ENCODE data around the gene IGF2BP3. TPM values are rescaled to one million over a fixed set of nuclear protein-coding genes. Genes with fewer than 3 reads are reported as not detected.

Gene IGF2BP3
- total RNA-seq, 1 donor from 2014 or later: 12.4 TPM

GRCh38 chr7:23487670-23488069 lies 17.4 kb upstream of the IGF2BP3 start:
- Histone ChIP-seq H3K36me3 (ENCODE audit: control insufficient read depth, insufficient read depth, low read length) (no peaks in the 10 kb centered on the region), H3K4me3 (ENCODE audit: low read depth, low read length) (no peak overlapping the region), H3K27me3 (ENCODE audit: control insufficient read depth, insufficient read depth, low read length) (peaks cover 2% of the 10 kb centered on the region)
- FAIRE-seq: no peak
- DNase-seq (ENCODE audit: low read depth): no peak
- TF ChIP-seq, protein P1, sequence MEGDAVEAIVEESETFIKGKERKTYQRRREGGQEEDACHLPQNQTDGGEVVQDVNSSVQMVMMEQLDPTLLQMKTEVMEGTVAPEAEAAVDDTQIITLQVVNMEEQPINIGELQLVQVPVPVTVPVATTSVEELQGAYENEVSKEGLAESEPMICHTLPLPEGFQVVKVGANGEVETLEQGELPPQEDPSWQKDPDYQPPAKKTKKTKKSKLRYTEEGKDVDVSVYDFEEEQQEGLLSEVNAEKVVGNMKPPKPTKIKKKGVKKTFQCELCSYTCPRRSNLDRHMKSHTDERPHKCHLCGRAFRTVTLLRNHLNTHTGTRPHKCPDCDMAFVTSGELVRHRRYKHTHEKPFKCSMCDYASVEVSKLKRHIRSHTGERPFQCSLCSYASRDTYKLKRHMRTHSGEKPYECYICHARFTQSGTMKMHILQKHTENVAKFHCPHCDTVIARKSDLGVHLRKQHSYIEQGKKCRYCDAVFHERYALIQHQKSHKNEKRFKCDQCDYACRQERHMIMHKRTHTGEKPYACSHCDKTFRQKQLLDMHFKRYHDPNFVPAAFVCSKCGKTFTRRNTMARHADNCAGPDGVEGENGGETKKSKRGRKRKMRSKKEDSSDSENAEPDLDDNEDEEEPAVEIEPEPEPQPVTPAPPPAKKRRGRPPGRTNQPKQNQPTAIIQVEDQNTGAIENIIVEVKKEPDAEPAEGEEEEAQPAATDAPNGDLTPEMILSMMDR (IDR thresholded peaks at IDR 0.05; ENCODE audit: insufficient read depth, low read length, severe bottlenecking): no peak

DNA sequence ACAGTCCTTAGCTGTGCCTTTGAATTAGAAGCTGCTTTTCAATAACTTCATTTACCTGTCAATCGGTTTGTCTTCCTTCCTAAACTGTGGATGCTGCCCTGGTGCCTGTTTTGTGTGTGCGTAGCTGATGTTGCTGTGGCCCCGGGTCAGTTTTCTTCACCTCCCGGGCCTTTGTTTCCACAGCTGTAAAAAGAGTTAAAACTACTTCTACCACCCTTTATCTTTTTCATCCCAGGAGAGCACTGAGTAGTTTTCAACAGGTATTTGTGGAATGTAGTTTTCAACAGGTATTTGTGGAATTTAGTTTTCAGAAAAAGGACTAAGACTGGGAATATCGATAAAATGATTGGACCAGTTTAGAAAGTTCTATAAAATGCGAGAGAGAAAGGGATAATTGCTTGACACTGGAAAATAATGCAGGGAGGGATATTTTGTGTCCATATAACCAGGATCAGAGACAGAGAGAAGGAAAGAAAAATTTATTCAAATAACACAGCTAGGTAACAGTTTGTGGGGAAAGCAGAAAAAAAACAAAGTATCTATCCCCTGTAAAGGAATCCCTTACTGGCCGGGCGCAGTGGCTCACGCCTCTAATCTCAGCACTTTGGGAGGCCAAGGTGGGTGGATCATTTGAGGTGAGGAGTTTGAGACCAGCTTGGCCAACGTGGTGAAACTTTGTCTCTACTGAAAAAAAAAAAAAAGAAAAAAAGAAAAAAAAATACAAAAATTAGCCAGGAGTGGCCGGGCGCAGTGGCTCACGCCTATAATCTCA lies 15.9 kb upstream of the IGF2BP3 start:
- no peaks in the 10 kb centered on the region for H3K36me3 ChIP-seq (ENCODE audit: control insufficient read depth, insufficient read depth, low read length)
- DNase-seq (ENCODE audit: low read depth) (no peak), FAIRE-seq (no peak)
- no peak overlapping the region for H3K4me3 ChIP-seq (ENCODE audit: low read depth, low read length)
- H3K27me3 ChIP-seq (ENCODE audit: control insufficient read depth, insufficient read depth, low read length): peaks cover 2% of the 10 kb centered on the region
- TF ChIP-seq, protein P1 (IDR thresholded peaks at IDR 0.05; ENCODE audit: insufficient read depth, low read length, severe bottlenecking): no peak

GRCh38 chr7:23482686-23483085 lies 12.4 kb upstream of the IGF2BP3 start:
- no peak for FAIRE-seq
- peaks cover 5% of the 10 kb centered on the region for H3K27me3 ChIP-seq (ENCODE audit: control insufficient read depth, insufficient read depth, low read length)
- H3K4me3 ChIP-seq (ENCODE audit: low read depth, low read length): no peak overlapping the region
- no peaks in the 10 kb centered on the region for H3K36me3 ChIP-seq (ENCODE audit: control insufficient read depth, insufficient read depth, low read length)
- TF ChIP-seq, protein P1 (IDR thresholded peaks at IDR 0.05; ENCODE audit: insufficient read depth, low read length, severe bottlenecking): no peak
- DNase-seq (ENCODE audit: low read depth): no peak

DNA sequence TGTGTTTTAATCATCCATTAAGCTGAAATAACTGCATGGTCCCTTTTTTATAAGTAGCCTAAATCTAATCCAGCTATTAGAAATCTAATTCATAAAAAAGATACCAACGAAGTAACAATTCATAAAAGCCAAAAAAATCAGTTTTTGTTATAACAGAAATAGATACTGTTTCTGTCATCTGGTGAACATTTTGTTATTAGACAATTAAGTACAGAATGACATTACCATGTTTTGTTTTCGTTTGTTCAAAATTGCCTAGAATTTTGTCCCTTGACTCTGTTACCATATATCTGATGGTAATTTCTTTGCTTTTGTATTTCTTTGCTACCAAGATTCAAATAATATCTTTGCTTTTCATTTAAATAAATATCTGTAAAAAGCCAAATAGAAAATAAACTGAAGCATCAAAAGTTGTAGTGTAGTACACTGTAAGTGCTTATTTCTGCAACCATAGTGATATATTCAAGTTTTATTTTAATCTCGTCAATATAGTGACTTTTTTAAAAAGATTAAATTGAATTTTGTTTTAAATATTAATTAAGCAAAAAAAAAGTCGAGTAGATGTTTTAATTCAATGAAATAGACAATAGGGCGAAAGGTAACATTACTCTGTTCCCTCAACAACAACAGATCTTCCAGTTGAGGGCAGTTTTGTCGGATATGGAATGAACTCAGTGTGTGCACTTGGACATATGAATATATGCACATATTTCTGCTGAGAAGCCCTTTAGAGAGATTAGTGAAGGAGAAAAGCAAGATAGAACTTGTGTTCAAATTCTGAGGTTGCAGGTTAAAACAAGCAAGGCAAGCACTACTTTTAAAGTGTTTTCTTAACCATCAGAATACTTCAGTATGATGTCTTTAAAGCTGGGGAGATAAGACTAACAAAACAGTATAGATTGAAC lies 7.9 kb upstream of the IGF2BP3 start:
- peaks cover 24% of the 10 kb centered on the region for H3K27me3 ChIP-seq (ENCODE audit: control insufficient read depth, insufficient read depth, low read length)
- no peaks in the 10 kb centered on the region for H3K36me3 ChIP-seq (ENCODE audit: control insufficient read depth, insufficient read depth, low read length)
- TF ChIP-seq, protein P1 (IDR thresholded peaks at IDR 0.05; ENCODE audit: insufficient read depth, low read length, severe bottlenecking): no peak
- FAIRE-seq (no peak), DNase-seq (ENCODE audit: low read depth) (peak; percentile 56)
- H3K4me3 ChIP-seq (ENCODE audit: low read depth, low read length): no peak overlapping the region

DNA sequence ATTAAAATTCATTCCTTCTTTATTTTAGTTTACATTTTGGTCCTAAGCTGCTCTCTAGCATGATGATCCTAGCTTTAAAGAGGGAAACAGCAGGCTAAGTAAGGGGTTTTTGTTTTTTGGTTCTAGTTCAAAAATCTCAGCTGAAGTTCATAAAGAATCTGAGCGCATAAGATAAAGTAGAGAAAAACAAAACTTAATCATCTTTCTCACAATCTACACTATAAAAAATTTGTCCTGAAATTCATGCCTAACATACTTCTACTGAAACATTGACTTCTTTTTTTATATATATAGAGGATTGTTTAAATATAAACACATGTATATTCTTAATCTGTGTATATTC lies 6.8 kb upstream of the IGF2BP3 start:
- H3K27me3 ChIP-seq (ENCODE audit: control insufficient read depth, insufficient read depth, low read length): peaks cover 24% of the 10 kb centered on the region
- FAIRE-seq: no peak
- no peak for DNase-seq (ENCODE audit: low read depth)
- no peak overlapping the region for H3K4me3 ChIP-seq (ENCODE audit: low read depth, low read length)
- TF ChIP-seq, protein P1 (IDR thresholded peaks at IDR 0.05; ENCODE audit: insufficient read depth, low read length, severe bottlenecking): no peak
- H3K36me3 ChIP-seq (ENCODE audit: control insufficient read depth, insufficient read depth, low read length): no peaks in the 10 kb centered on the region

Measured in bronchial epithelial cell (primary cell).